ENCODE measurements around the gene MCEMP1. TPM values are rescaled to one million over a fixed set of nuclear protein-coding genes. Genes with fewer than 3 reads are reported as not detected.

MCEMP1 gene
- polyA plus RNA-seq, 3 donors: 79.4 to 122 (median 104) TPM

GRCh38 chr19:7661744-7662538 lies 14.9 kb upstream of the MCEMP1 start:
- no peak for DNase-seq
- Mint-ChIP-seq H3K9me3 (peaks cover 0 to 1% (median 0%) of the 10 kb centered on the region in 7 donors), H3K4me1 (peaks cover 33% of the 10 kb centered on the region), H3K4me3 (no peak overlapping the region), H3K36me3 (no peaks in the 10 kb centered on the region), H3K27me3 (ENCODE audit: low read depth in 3 of 3) (peaks cover 0 to 10% (median 0%) of the 10 kb centered on the region in 3 donors), H3K27ac (peak overlapping the region in 2 of 7 donors; percentile 25 to 80)
- Histone ChIP-seq H3K27ac (ENCODE audit: low read depth in 1 of 2, low read length in 2 of 2) (no peak overlapping the region), H4K20me1 (ENCODE audit: insufficient read depth, low read length) (no peaks in the 10 kb centered on the region), H3K79me2 (ENCODE audit: insufficient read depth, low read length) (no peaks in the 10 kb centered on the region), H2AFZ (ENCODE audit: insufficient read depth, low read depth, low read length, poor library complexity, severe bottlenecking) (no peak overlapping the region), H3K9ac (ENCODE audit: insufficient read depth, low read length, poor library complexity, severe bottlenecking) (no peak overlapping the region), H3K9me3 (replicated peaks in 1 of 2; ENCODE audit: control insufficient read depth in 1 of 2, insufficient read depth in 1 of 2, low read length in 2 of 2) (no peaks in the 10 kb centered on the region), H3K4me2 (replicated peaks; ENCODE audit: extremely low read depth, low read length, poor library complexity, severe bottlenecking) (no peak overlapping the region), H3K36me3 (replicated peaks in 1 of 2; ENCODE audit: control insufficient read depth in 1 of 2, insufficient read depth in 2 of 2, low read length in 2 of 2) (no peaks in the 10 kb centered on the region), H3K4me3 (replicated peaks in 1 of 3; ENCODE audit: low read depth in 2 of 3, low read length in 3 of 3) (no peak overlapping the region), H3K27me3 (ENCODE audit: control insufficient read depth in 2 of 2, insufficient read depth in 2 of 2, low read length in 2 of 2) (no peaks in the 10 kb centered on the region), H3K4me1 (ENCODE audit: control insufficient read depth in 1 of 2, insufficient read depth in 2 of 2, low read length in 2 of 2) (peaks cover 32 to 44% of the 10 kb centered on the region in 2 donors)
- TF ChIP-seq CTCF (IDR thresholded peaks at IDR 0.05): no peak
- intact Hi-C loops (cut with micrococcal nuclease): no loop called here
- WGBS (ENCODE audit: insufficient coverage): 100% methylated on average over 3 of the region's 8 CpGs

- TF ChIP-seq CTCF (IDR thresholded peaks at IDR 0.05): no peak
- H3K9me3 Mint-ChIP-seq: peaks cover 0 to 2% (median 0%) of the 10 kb centered on the region in 7 donors
- Histone ChIP-seq H4K20me1 (ENCODE audit: insufficient read depth, low read length) (no peaks in the 10 kb centered on the region), H3K9ac (ENCODE audit: insufficient read depth, low read length, poor library complexity, severe bottlenecking) (no peak overlapping the region), H3K9me3 (replicated peaks in 1 of 2; ENCODE audit: control insufficient read depth in 1 of 2, insufficient read depth in 1 of 2, low read length in 2 of 2) (no peaks in the 10 kb centered on the region), H3K4me2 (replicated peaks; ENCODE audit: extremely low read depth, low read length, poor library complexity, severe bottlenecking) (no peak overlapping the region), H3K4me3 (replicated peaks in 1 of 3; ENCODE audit: low read depth in 2 of 3, low read length in 3 of 3) (no peak overlapping the region), H3K36me3 (replicated peaks in 1 of 2; ENCODE audit: control insufficient read depth in 1 of 2, insufficient read depth in 2 of 2, low read length in 2 of 2) (no peaks in the 10 kb centered on the region), H2AFZ (ENCODE audit: insufficient read depth, low read depth, low read length, poor library complexity, severe bottlenecking) (no peak overlapping the region), H3K27ac (ENCODE audit: low read depth in 1 of 2, low read length in 2 of 2) (no peak overlapping the region), H3K27me3 (ENCODE audit: control insufficient read depth in 2 of 2, insufficient read depth in 2 of 2, low read length in 2 of 2) (no peaks in the 10 kb centered on the region), H3K4me1 (ENCODE audit: control insufficient read depth in 1 of 2, insufficient read depth in 2 of 2, low read length in 2 of 2) (peaks cover 25 to 37% of the 10 kb centered on the region in 2 donors), H3K79me2 (ENCODE audit: insufficient read depth, low read length) (no peaks in the 10 kb centered on the region)
- H3K4me1 Mint-ChIP-seq: peaks cover 27% of the 10 kb centered on the region
- peak overlapping the region in 1 of 7 donors; percentile 7 for H3K27ac Mint-ChIP-seq
- no peak overlapping the region for H3K4me3 Mint-ChIP-seq
- intact Hi-C loops (cut with micrococcal nuclease): no loop called here
- DNase-seq: no peak
- peaks cover 0 to 10% (median 0%) of the 10 kb centered on the region in 3 donors for H3K27me3 Mint-ChIP-seq (ENCODE audit: low read depth in 3 of 3)
- WGBS (ENCODE audit: insufficient coverage): 93% methylated on average over 9 of the region's 14 CpGs
- H3K36me3 Mint-ChIP-seq: no peaks in the 10 kb centered on the region
Measured at GRCh38 chr19:7662657-7663056, 14.2 kb upstream of the MCEMP1 start.
